Neural progenitor cell (in vitro differentiated cells): ENCODE data around the gene ARX. TPM values are rescaled to one million over a fixed set of nuclear protein-coding genes. Genes with fewer than 3 reads are reported as not detected.

Source experiments
- DNase-seq: peaks from one replicate; pipeline ENCODE4 v3.0.0-alpha.2; 2016; ENCODE audit warnings: low spot score
- H2AFZ ChIP-seq: fragments of 200-600 bp; sonication (generic); replicated peaks from 2 replicates; pipeline ENCODE4 v1.6.1; 2016; ENCODE audit warnings: antibody characterized with exemption
- H3F3A ChIP-seq: fragments of 200-600 bp; sonication (generic); 2 replicates; pipeline ENCODE4 v1.6.1; 2016; ENCODE audit warnings: antibody characterized with exemption, low read depth
- H3K27ac ChIP-seq: fragments of 200-600 bp; sonication (generic); 2 replicates; pipeline ENCODE4 v1.5.1; 2016; ENCODE audit warnings: mild to moderate bottlenecking
- H3K27me3 ChIP-seq: fragments of 200-600 bp; sonication (generic); 2 replicates; pipeline ENCODE4 v1.6.1; 2016; ENCODE audit warnings: mild to moderate bottlenecking, moderate library complexity
- H3K36me3 ChIP-seq: fragments of 200-600 bp; sonication (generic); 2 replicates; pipeline ENCODE4 v1.5.1; 2016
- H3K4me1 ChIP-seq: fragments of 200-600 bp; sonication (generic); 2 replicates; pipeline ENCODE4 v1.6.1; 2016; ENCODE audit warnings: mixed run types
- H3K4me2 ChIP-seq: fragments of 200-600 bp; sonication (generic); 2 replicates; pipeline ENCODE4 v1.6.1; 2016
- H3K4me3 ChIP-seq: fragments of 200-600 bp; sonication (generic); 2 replicates; pipeline ENCODE4 v1.5.1; 2016
- H3K79me2 ChIP-seq: fragments of 200-600 bp; sonication (generic); 2 replicates; pipeline ENCODE4 v1.6.1; 2016; ENCODE audit warnings: low read depth
- H3K9ac ChIP-seq: fragments of 200-600 bp; sonication (generic); 2 replicates; pipeline ENCODE4 v1.6.1; 2016
- H3K9me3 ChIP-seq: fragments of 200-600 bp; sonication (generic); 2 replicates; pipeline ENCODE4 v1.5.1; 2016; ENCODE audit warnings: low read depth
- H4K20me1 ChIP-seq: fragments of 200-600 bp; sonication (generic); 2 replicates; pipeline ENCODE4 v1.6.1; 2016; ENCODE audit warnings: low read depth
- H3K27ac Mint-ChIP-seq: 3 replicates; pipeline ENCODE4 v1.8.0; 2021; ENCODE audit warnings: mixed read lengths
- H3K27me3 Mint-ChIP-seq: 2 replicates; pipeline ENCODE4 v1.8.0; 2022; ENCODE audit warnings: low read depth, mild to moderate bottlenecking, inconsistent platforms, moderate library complexity, mixed read lengths; ENCODE audit not compliant: insufficient read depth
- H3K36me3 Mint-ChIP-seq: 3 replicates; pipeline ENCODE4 v1.8.0; 2021; ENCODE audit warnings: mixed read lengths
- H3K4me1 Mint-ChIP-seq: 3 replicates; pipeline ENCODE4 v1.8.0; 2021; ENCODE audit warnings: mixed read lengths
- H3K4me3 Mint-ChIP-seq: 3 replicates; pipeline ENCODE4 v1.8.0; 2021; ENCODE audit warnings: mild to moderate bottlenecking, moderate library complexity, mixed read lengths
- H3K9me3 Mint-ChIP-seq: 3 replicates; pipeline ENCODE4 v1.8.0; 2020; ENCODE audit warnings: mixed read lengths
- CTCF ChIP-seq: fragments of 200-600 bp; sonication (generic); IDR thresholded peaks from 2 replicates; pipeline ENCODE4 v1.5.1; 2017; ENCODE audit warnings: antibody characterized with exemption, mild to moderate bottlenecking
- EZH2 ChIP-seq: fragments of 200-600 bp; sonication (generic); IDR thresholded peaks from 2 replicates; pipeline ENCODE4 v1.6.1; 2017; ENCODE audit warnings: antibody characterized with exemption, mild to moderate bottlenecking, moderate library complexity
- EZH2phosphoT487 ChIP-seq: fragments of 200-600 bp; sonication (generic); IDR thresholded peaks from 2 replicates; pipeline ENCODE4 v1.6.1; 2017; ENCODE audit warnings: antibody characterized with exemption
- total RNA-seq: library from RNA; depleted of rRNA; stranded (reverse); fragments of >200 nt; gene quantifications from 2 replicates; pipeline ENCODE4 v1.2.3, GENCODE V29; 2015; ENCODE audit warnings: low replicate concordance

The ARX gene
- total RNA-seq, 1 donor from 2014 or later, result 5.3 TPM

- Mint-ChIP-seq H3K27me3 (no peaks in the 10 kb centered on the region), H3K4me1 (peaks cover 7% of the 10 kb centered on the region), H3K36me3 (peaks cover 23% of the 10 kb centered on the region), H3K9me3 (peaks cover 3% of the 10 kb centered on the region), H3K27ac (no peak overlapping the region), H3K4me3 (no peak overlapping the region)
- Histone ChIP-seq H3K4me3 (no peak overlapping the region), H3K4me2 (no peak overlapping the region), H3F3A (peaks cover 8% of the 10 kb centered on the region), H3K4me1 (peaks cover 8% of the 10 kb centered on the region), H3K27me3 (no peaks in the 10 kb centered on the region), H3K9ac (no peak overlapping the region), H4K20me1 (no peaks in the 10 kb centered on the region), H3K9me3 (no peaks in the 10 kb centered on the region), H3K27ac (no peak overlapping the region), H2AFZ (no peak overlapping the region), H3K79me2 (no peaks in the 10 kb centered on the region), H3K36me3 (no peaks in the 10 kb centered on the region)
- DNase-seq, result no peak
- TF ChIP-seq CTCF, result no peak
- no peak for TF ChIP-seq EZH2phosphoT487
- no peak for TF ChIP-seq EZH2
Measured at GRCh38 chrX:24969812-24970211, 46.0 kb downstream of the ARX start.

GRCh38 chrX:24965372-24965771, 50.4 kb downstream of the ARX start:
- DNase-seq, result no peak
- H3K27me3 Mint-ChIP-seq, result no peaks in the 10 kb centered on the region
- no peak overlapping the region for H3K4me2 ChIP-seq
- no peaks in the 10 kb centered on the region for H3K9me3 ChIP-seq
- peaks cover 12% of the 10 kb centered on the region for H3K36me3 Mint-ChIP-seq
- H3K4me1 Mint-ChIP-seq, result peaks cover 19% of the 10 kb centered on the region
- no peak overlapping the region for H3K9ac ChIP-seq
- H3K79me2 ChIP-seq, result no peaks in the 10 kb centered on the region
- H3F3A ChIP-seq, result peaks cover 10% of the 10 kb centered on the region
- H3K4me3 Mint-ChIP-seq, result no peak overlapping the region
- TF ChIP-seq EZH2 (no peak), EZH2phosphoT487 (no peak)
- H2AFZ ChIP-seq, result no peak overlapping the region
- peaks cover 13% of the 10 kb centered on the region for H3K4me1 ChIP-seq
- H3K27ac ChIP-seq, result no peak overlapping the region
- H3K4me3 ChIP-seq, result no peak overlapping the region
- H3K9me3 Mint-ChIP-seq, result no peaks in the 10 kb centered on the region
- no peak overlapping the region for H3K27ac Mint-ChIP-seq
- H3K36me3 ChIP-seq, result no peaks in the 10 kb centered on the region
- H3K27me3 ChIP-seq, result no peaks in the 10 kb centered on the region
- no peaks in the 10 kb centered on the region for H4K20me1 ChIP-seq

GRCh38 chrX:24963823-24964222, 51.9 kb downstream of the ARX start:
- no peak for DNase-seq
- no peaks in the 10 kb centered on the region for H3K36me3 ChIP-seq
- H3K4me1 Mint-ChIP-seq, result peaks cover 34% of the 10 kb centered on the region
- no peak overlapping the region for H3K27ac Mint-ChIP-seq
- H3K4me2 ChIP-seq, result no peak overlapping the region
- no peak overlapping the region for H2AFZ ChIP-seq
- no peaks in the 10 kb centered on the region for H3K79me2 ChIP-seq
- no peak overlapping the region for H3K4me3 ChIP-seq
- H3K27me3 Mint-ChIP-seq, result no peaks in the 10 kb centered on the region
- TF ChIP-seq EZH2 (no peak), CTCF (no peak), EZH2phosphoT487 (no peak)
- H3K4me3 Mint-ChIP-seq, result no peak overlapping the region
- no peak overlapping the region for H3K9ac ChIP-seq
- H3K9me3 ChIP-seq, result no peaks in the 10 kb centered on the region
- H3F3A ChIP-seq, result peaks cover 10% of the 10 kb centered on the region
- peaks cover 8% of the 10 kb centered on the region for H3K36me3 Mint-ChIP-seq
- H3K4me1 ChIP-seq, result peaks cover 13% of the 10 kb centered on the region
- no peaks in the 10 kb centered on the region for H3K9me3 Mint-ChIP-seq
- H3K27me3 ChIP-seq, result no peaks in the 10 kb centered on the region
- H3K27ac ChIP-seq, result no peak overlapping the region
- H4K20me1 ChIP-seq, result no peaks in the 10 kb centered on the region

GRCh38 chrX:24961809-24962208, 54.0 kb downstream of the ARX start:
- H3K27me3 ChIP-seq, result no peaks in the 10 kb centered on the region
- Mint-ChIP-seq H3K27ac (no peak overlapping the region), H3K4me1 (peaks cover 53% of the 10 kb centered on the region), H3K36me3 (peaks cover 5% of the 10 kb centered on the region), H3K9me3 (no peaks in the 10 kb centered on the region), H3K4me3 (no peak overlapping the region), H3K27me3 (no peaks in the 10 kb centered on the region)
- peaks cover 13% of the 10 kb centered on the region for H3K4me1 ChIP-seq
- H2AFZ ChIP-seq, result no peak overlapping the region
- no peak overlapping the region for H3K4me2 ChIP-seq
- H3K9ac ChIP-seq, result no peak overlapping the region
- DNase-seq, result no peak
- H3F3A ChIP-seq, result peaks cover 10% of the 10 kb centered on the region
- no peaks in the 10 kb centered on the region for H3K79me2 ChIP-seq
- no peaks in the 10 kb centered on the region for H3K36me3 ChIP-seq
- H4K20me1 ChIP-seq, result no peaks in the 10 kb centered on the region
- no peak for TF ChIP-seq EZH2phosphoT487
- no peak for TF ChIP-seq EZH2
- TF ChIP-seq CTCF, result no peak
- no peaks in the 10 kb centered on the region for H3K9me3 ChIP-seq
- no peak overlapping the region for H3K27ac ChIP-seq
- no peak overlapping the region for H3K4me3 ChIP-seq
